ENCODE measurements around the gene LAMTOR4.

DNA sequence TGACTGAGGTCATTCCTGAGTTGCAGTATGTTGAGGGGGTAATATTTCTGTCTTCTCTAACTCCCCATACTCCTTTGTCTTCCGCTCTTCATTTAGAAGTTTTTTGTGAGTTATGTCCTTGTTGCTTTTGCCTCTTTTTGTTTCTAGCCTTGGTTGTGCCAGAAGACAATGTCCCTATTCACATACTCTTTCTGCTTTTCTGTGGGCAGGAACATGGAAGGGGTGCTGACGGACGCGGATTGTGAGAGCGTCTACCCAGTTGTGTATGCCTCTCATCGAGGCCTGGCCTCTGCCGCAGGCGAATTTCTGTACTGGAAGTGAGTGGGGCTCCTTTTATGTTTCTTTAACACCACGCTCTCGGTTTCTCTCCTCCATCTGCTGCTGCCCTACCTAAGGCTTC, 49.5 kb downstream of the LAMTOR4 start:
- TF ChIP-seq, protein P1, sequence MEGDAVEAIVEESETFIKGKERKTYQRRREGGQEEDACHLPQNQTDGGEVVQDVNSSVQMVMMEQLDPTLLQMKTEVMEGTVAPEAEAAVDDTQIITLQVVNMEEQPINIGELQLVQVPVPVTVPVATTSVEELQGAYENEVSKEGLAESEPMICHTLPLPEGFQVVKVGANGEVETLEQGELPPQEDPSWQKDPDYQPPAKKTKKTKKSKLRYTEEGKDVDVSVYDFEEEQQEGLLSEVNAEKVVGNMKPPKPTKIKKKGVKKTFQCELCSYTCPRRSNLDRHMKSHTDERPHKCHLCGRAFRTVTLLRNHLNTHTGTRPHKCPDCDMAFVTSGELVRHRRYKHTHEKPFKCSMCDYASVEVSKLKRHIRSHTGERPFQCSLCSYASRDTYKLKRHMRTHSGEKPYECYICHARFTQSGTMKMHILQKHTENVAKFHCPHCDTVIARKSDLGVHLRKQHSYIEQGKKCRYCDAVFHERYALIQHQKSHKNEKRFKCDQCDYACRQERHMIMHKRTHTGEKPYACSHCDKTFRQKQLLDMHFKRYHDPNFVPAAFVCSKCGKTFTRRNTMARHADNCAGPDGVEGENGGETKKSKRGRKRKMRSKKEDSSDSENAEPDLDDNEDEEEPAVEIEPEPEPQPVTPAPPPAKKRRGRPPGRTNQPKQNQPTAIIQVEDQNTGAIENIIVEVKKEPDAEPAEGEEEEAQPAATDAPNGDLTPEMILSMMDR (IDR thresholded peaks at IDR 0.05): no peak
- no peak for TF ChIP-seq POLR2A (IDR thresholded peaks at IDR 0.05)

Data from gastroesophageal sphincter (tissue), 3 donors.